HepG2 (cell line): Measurements from ENCODE around the gene CLCN2. TPM values are rescaled to one million over a fixed set of nuclear protein-coding genes. Genes with fewer than 3 reads are reported as not detected.

Experiments used
- BRD4 ChIP-seq: sonication (generic); formaldehyde crosslinking; IDR thresholded peaks from 2 replicates; pipeline ENCODE4 v1.4.0; 2020; ENCODE audit warnings: missing genetic modification reagents
- DPF2 ChIP-seq: sonication (generic); formaldehyde crosslinking; IDR thresholded peaks from 2 replicates; pipeline ENCODE4 v1.4.0; 2020; ENCODE audit warnings: mild to moderate bottlenecking, low read depth, missing genetic modification reagents, borderline replicate concordance
- EP300 ChIP-seq, 3 experiments: sonication (generic) in 1 of 3; formaldehyde crosslinking in 1 of 3; IDR thresholded peaks; 2 replicates each; pipeline versions ENCODE4 v1.5.1 to v1.6.1; 2011 to 2020; ENCODE audit warnings: low read depth in 2 of 3, low read length in 2 of 3, borderline replicate concordance in 1 of 3, improper control_type of control experiment in 1 of 3, mild to moderate bottlenecking in 1 of 3, missing genetic modification reagents in 1 of 3, moderate library complexity in 1 of 3
- FLYWCH1 ChIP-seq: sonication (generic); formaldehyde crosslinking; IDR thresholded peaks from 2 replicates; pipeline ENCODE4 v1.8.1; 2023; ENCODE audit warnings: mild to moderate bottlenecking, missing genetic modification reagents
- FOSL2 ChIP-seq: sonication (generic); formaldehyde crosslinking; IDR thresholded peaks from 2 replicates; pipeline ENCODE4 v1.4.0; 2020; ENCODE audit warnings: missing genetic modification reagents
- FOXK2 ChIP-seq: fragments of 450-650 bp; IDR thresholded peaks from 2 replicates; pipeline ENCODE4 v1.6.1; 2016
- HES4 ChIP-seq: sonication (generic); formaldehyde crosslinking; IDR thresholded peaks from 2 replicates; pipeline ENCODE4 v1.9.0; 2021; ENCODE audit warnings: mild to moderate bottlenecking, missing genetic modification reagents, borderline replicate concordance
- HMG20B ChIP-seq: conservative IDR thresholded peaks from 2 replicates; pipeline ENCODE4 v1.6.1; 2016; ENCODE audit warnings: missing genetic modification reagents, missing compliant biosample characterization
- HNF4G ChIP-seq, 2 experiments: sonication (generic) in 1 of 2; formaldehyde crosslinking in 1 of 2; IDR thresholded peaks; 2 replicates each; pipeline versions ENCODE4 v1.4.0 to v1.6.1; 2011 to 2020; ENCODE audit warnings: borderline replicate concordance in 2 of 2, low read depth in 2 of 2, mild to moderate bottlenecking in 2 of 2, low read length in 1 of 2, missing genetic modification reagents in 1 of 2, moderate library complexity in 1 of 2
- PAWR ChIP-seq: sonication (generic); formaldehyde crosslinking; IDR thresholded peaks from 2 replicates; pipeline ENCODE4 v1.4.0; 2020; ENCODE audit warnings: missing genetic modification reagents, mild to moderate bottlenecking, borderline replicate concordance
- SALL1 ChIP-seq: sonication (generic); formaldehyde crosslinking; IDR thresholded peaks from 2 replicates; pipeline ENCODE4 v1.8.0; 2022; ENCODE audit warnings: mild to moderate bottlenecking, missing genetic modification reagents
- SETDB1 ChIP-seq: sonication (generic); formaldehyde crosslinking; IDR thresholded peaks from 2 replicates; pipeline ENCODE4 v1.5.1; 2020; ENCODE audit warnings: missing genetic modification reagents, mild to moderate bottlenecking, borderline replicate concordance
- TBP ChIP-seq: sonication (generic); formaldehyde crosslinking; IDR thresholded peaks from 2 replicates; pipeline ENCODE4 v1.5.0; 2020; ENCODE audit warnings: missing genetic modification reagents
- ZBTB20 ChIP-seq: sonication (generic); formaldehyde crosslinking; IDR thresholded peaks from 2 replicates; pipeline ENCODE4 v1.8.1; 2023; ENCODE audit warnings: missing genetic modification reagents, low read depth, mild to moderate bottlenecking, borderline replicate concordance
- ZFP90 ChIP-seq: sonication (generic); formaldehyde crosslinking; IDR thresholded peaks from 2 replicates; pipeline ENCODE4 v1.8.0; 2022; ENCODE audit warnings: missing genetic modification reagents, mild to moderate bottlenecking, inconsistent platforms, borderline replicate concordance
- ZNF292 ChIP-seq: sonication (generic); formaldehyde crosslinking; IDR thresholded peaks from 2 replicates; pipeline ENCODE4 v1.8.1; 2022; ENCODE audit warnings: mild to moderate bottlenecking, low read depth, missing genetic modification reagents, borderline replicate concordance
- ZNF33A ChIP-seq: sonication (generic); formaldehyde crosslinking; IDR thresholded peaks from 2 replicates; pipeline ENCODE4 v1.5.1; 2020; ENCODE audit warnings: missing genetic modification reagents, mild to moderate bottlenecking, moderate library complexity, borderline replicate concordance
- polyA plus RNA-seq, 8 experiments: library from polyadenylated mRNA; depleted of rRNA in 3 of 8; stranded (reverse) in 7 of 8; unstranded in 1 of 8; fragments of >200 nt; fragmentation: Illumina TruSeq in 4 of 8; extraction: Trizol in 4 of 8; gene quantifications; 2 replicates each; pipeline versions ENCODE4 v1.2.1 to v1.2.3, GENCODE V29; 2011 to 2016; ENCODE audit warnings: low read depth in 4 of 8, missing spikeins in 1 of 8, mixed read lengths in 1 of 8; ENCODE audit not compliant: insufficient read depth in 1 of 8
- total RNA-seq, 5 experiments: library from RNA; depleted of rRNA; stranded (reverse); fragments of >200 nt; fragmentation: Illumina TruSeq; extraction: Trizol; gene quantifications; 2 replicates each; pipeline ENCODE4 v1.2.3, GENCODE V29; 2016; ENCODE audit warnings: low read depth in 1 of 5
- TF ChIP-seq, protein P1 (sequence below): sonication (generic); formaldehyde crosslinking; IDR thresholded peaks from 2 replicates; pipeline ENCODE4 v1.9.0; 2021; ENCODE audit warnings: missing genetic modification reagents, mild to moderate bottlenecking, borderline replicate concordance
- TF ChIP-seq, protein P2 (sequence below): sonication (generic); formaldehyde crosslinking; conservative IDR thresholded peaks from 2 replicates; pipeline ENCODE4 v1.4.0; 2020; ENCODE audit warnings: missing genetic modification reagents
- TF ChIP-seq, protein P3 (sequence below): IDR thresholded peaks from 2 replicates; pipeline ENCODE4 v1.6.1; 2018; ENCODE audit warnings: missing genetic modification reagents, mild to moderate bottlenecking, missing compliant biosample characterization
- TF ChIP-seq, protein P4 (sequence below): sonication (generic); formaldehyde crosslinking; conservative IDR thresholded peaks from 2 replicates; pipeline ENCODE4 v1.4.0; 2020; ENCODE audit warnings: mild to moderate bottlenecking, missing genetic modification reagents, moderate library complexity

CLCN2 gene
- total and polyA plus RNA-seq, 2 of the 13 experiments (the other 11 are each of a cell fraction or from before 2014, with no cell fraction given), result 11.4 to 13.5 TPM

DNA sequence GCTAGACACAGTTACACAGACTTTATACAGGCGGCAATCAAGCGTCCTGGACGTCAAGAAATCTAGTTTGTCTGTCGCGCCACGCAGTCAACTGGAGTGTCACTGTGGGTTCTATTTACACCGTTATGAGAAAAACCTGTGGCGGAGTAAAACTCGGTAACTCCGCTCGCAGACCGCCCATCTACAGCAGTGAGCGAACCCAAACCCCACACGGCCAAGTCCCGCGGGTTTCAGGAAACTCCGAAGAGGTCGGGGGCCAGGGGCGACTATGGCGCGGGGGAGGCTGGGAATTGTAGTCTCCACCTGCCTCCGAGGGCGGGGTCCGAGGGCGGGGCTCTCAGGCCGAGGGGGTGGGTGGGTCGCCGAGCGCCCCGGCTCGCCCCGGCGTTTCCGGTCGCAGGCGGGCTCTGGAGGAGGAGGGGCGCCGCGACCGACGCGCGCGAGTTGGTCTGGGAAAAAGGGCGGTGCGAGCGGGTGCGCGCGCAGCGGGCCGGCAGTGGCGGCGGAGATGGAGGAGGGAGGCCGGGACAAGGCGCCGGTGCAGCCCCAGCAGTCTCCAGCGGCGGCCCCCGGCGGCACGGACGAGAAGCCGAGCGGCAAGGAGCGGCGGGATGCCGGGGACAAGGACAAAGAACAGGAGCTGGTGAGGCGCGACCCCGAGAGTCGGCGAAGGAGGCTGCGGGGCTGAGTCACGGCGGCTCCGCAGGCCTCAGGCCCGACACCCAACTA, 62.5 kb downstream of the CLCN2 start, which contains the start of gene PSMD2 (continued):
- TF ChIP-seq, protein P1, sequence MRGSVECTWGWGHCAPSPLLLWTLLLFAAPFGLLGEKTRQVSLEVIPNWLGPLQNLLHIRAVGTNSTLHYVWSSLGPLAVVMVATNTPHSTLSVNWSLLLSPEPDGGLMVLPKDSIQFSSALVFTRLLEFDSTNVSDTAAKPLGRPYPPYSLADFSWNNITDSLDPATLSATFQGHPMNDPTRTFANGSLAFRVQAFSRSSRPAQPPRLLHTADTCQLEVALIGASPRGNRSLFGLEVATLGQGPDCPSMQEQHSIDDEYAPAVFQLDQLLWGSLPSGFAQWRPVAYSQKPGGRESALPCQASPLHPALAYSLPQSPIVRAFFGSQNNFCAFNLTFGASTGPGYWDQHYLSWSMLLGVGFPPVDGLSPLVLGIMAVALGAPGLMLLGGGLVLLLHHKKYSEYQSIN (CRISPR knock-in tag), result no peak
- no peak for TF ChIP-seq PAWR (CRISPR knock-in tag)
- TF ChIP-seq, protein P2, sequence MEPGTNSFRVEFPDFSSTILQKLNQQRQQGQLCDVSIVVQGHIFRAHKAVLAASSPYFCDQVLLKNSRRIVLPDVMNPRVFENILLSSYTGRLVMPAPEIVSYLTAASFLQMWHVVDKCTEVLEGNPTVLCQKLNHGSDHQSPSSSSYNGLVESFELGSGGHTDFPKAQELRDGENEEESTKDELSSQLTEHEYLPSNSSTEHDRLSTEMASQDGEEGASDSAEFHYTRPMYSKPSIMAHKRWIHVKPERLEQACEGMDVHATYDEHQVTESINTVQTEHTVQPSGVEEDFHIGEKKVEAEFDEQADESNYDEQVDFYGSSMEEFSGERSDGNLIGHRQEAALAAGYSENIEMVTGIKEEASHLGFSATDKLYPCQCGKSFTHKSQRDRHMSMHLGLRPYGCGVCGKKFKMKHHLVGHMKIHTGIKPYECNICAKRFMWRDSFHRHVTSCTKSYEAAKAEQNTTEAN (CRISPR knock-in tag), result no peak
- peak; percentile 10; the same call in 1 of the 2 replicates for TF ChIP-seq ZBTB20 (CRISPR knock-in tag)
- no peak for TF ChIP-seq FLYWCH1 (CRISPR knock-in tag)
- TF ChIP-seq, protein P3, sequence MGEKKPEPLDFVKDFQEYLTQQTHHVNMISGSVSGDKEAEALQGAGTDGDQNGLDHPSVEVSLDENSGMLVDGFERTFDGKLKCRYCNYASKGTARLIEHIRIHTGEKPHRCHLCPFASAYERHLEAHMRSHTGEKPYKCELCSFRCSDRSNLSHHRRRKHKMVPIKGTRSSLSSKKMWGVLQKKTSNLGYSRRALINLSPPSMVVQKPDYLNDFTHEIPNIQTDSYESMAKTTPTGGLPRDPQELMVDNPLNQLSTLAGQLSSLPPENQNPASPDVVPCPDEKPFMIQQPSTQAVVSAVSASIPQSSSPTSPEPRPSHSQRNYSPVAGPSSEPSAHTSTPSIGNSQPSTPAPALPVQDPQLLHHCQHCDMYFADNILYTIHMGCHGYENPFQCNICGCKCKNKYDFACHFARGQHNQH (CRISPR knock-in tag), result peak; percentile 57; the same call in 1 of the 2 replicates
- TF ChIP-seq EP300 (IDR thresholded peaks at IDR 0.05; ENCODE audit: low read depth in 2 of 2, low read length in 2 of 2), result no peak
- no peak for TF ChIP-seq EP300 (CRISPR knock-in tag; IDR thresholded peaks at IDR 0.05; ENCODE audit: borderline replicate concordance)
- no peak for TF ChIP-seq SETDB1 (CRISPR knock-in tag)
- TF ChIP-seq TBP (CRISPR knock-in tag), result no peak
- TF ChIP-seq, protein P4, sequence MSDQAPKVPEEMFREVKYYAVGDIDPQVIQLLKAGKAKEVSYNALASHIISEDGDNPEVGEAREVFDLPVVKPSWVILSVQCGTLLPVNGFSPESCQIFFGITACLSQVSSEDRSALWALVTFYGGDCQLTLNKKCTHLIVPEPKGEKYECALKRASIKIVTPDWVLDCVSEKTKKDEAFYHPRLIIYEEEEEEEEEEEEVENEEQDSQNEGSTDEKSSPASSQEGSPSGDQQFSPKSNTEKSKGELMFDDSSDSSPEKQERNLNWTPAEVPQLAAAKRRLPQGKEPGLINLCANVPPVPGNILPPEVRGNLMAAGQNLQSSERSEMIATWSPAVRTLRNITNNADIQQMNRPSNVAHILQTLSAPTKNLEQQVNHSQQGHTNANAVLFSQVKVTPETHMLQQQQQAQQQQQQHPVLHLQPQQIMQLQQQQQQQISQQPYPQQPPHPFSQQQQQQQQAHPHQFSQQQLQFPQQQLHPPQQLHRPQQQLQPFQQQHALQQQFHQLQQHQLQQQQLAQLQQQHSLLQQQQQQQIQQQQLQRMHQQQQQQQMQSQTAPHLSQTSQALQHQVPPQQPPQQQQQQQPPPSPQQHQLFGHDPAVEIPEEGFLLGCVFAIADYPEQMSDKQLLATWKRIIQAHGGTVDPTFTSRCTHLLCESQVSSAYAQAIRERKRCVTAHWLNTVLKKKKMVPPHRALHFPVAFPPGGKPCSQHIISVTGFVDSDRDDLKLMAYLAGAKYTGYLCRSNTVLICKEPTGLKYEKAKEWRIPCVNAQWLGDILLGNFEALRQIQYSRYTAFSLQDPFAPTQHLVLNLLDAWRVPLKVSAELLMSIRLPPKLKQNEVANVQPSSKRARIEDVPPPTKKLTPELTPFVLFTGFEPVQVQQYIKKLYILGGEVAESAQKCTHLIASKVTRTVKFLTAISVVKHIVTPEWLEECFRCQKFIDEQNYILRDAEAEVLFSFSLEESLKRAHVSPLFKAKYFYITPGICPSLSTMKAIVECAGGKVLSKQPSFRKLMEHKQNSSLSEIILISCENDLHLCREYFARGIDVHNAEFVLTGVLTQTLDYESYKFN (CRISPR knock-in tag), result no peak; the same call in 1 of the 2 replicates
- TF ChIP-seq HNF4G (IDR thresholded peaks at IDR 0.05; ENCODE audit: borderline replicate concordance, low read depth, low read length), result no peak
- TF ChIP-seq HNF4G (CRISPR knock-in tag; IDR thresholded peaks at IDR 0.05; ENCODE audit: borderline replicate concordance, low read depth), result no peak
- TF ChIP-seq FOXK2, result no peak
- TF ChIP-seq FOSL2, result no peak; the same call in none of the 2 replicates
- no peak for TF ChIP-seq HMG20B
- 0 out of 2 replicates have a peak, but pooled peaks have one; percentile 58 for TF ChIP-seq ZNF33A (CRISPR knock-in tag)
- no peak for TF ChIP-seq SALL1 (CRISPR knock-in tag)
- TF ChIP-seq ZFP90 (CRISPR knock-in tag), result no peak
- no peak for TF ChIP-seq DPF2 (CRISPR knock-in tag)
- no peak for TF ChIP-seq BRD4 (CRISPR knock-in tag)
- TF ChIP-seq ZNF292 (CRISPR knock-in tag), result no peak
- 0 out of 2 replicates have a peak, but pooled peaks have one; percentile 32 for TF ChIP-seq HES4
